ENCODE results near the gene MAGEB17.
A peak's percentile ranks its signal among the peaks of the same experiment; 100 is the strongest.
"Not testable (repeated sequence)": the region's sequence is repeated elsewhere in the genome, so short reads cannot be mapped to it uniquely, and the experiment has no call there.

Gene MAGEB17

GRCh38 chrX:16167181-16167580, at the start of gene MAGEB17:
TSS of gene MAGEB17 (plus strand) at chrX:16167481. CDS start at chrX:16170383, 2,902 bp downstream.
- DNase-seq: no peak

GRCh38 chrX:16119353-16120220, 47.7 kb upstream of the MAGEB17 start:
- DNase-seq: no peak

- DNase-seq: no peak
These were observed 46.9 kb upstream of the MAGEB17 start for GRCh38 chrX:16120431-16120830.

- peak; percentile 36 to 49 for DNase-seq
These were observed 44.0 kb upstream of the MAGEB17 start, which contains the start of gene GRPR for GRCh38 chrX:16123222-16123786. TSS of gene GRPR (plus strand) at chrX:16123565. CDS start at chrX:16123954, 389 bp downstream.

- no peak for DNase-seq
These were observed 43.1 kb upstream of the MAGEB17 start for GRCh38 chrX:16124201-16124600.

- DNase-seq: no peak
These were observed 41.6 kb upstream of the MAGEB17 start for GRCh38 chrX:16125520-16126149.

GRCh38 chrX:16130707-16131106, 36.6 kb upstream of the MAGEB17 start:
- DNase-seq: no peak

- no peak for DNase-seq
These were observed 32.3 kb upstream of the MAGEB17 start for GRCh38 chrX:16134936-16135335.

GRCh38 chrX:16136080-16136479, 31.2 kb upstream of the MAGEB17 start:
- DNase-seq: no peak

GRCh38 chrX:16137416-16138107, 29.7 kb upstream of the MAGEB17 start:
- no peak for DNase-seq

GRCh38 chrX:16138108-16138427, 29.2 kb upstream of the MAGEB17 start:
- no peak for DNase-seq

- no peak for DNase-seq
These were observed 26.8 kb upstream of the MAGEB17 start for GRCh38 chrX:16140448-16140847.

GRCh38 chrX:16140983-16141382, 26.3 kb upstream of the MAGEB17 start:
- no peak for DNase-seq

GRCh38 chrX:16141422-16142245, 25.6 kb upstream of the MAGEB17 start:
- no peak for DNase-seq

GRCh38 chrX:16142246-16142558, 25.1 kb upstream of the MAGEB17 start:
- DNase-seq: no peak

- no peak for DNase-seq
These were observed 23.3 kb upstream of the MAGEB17 start for GRCh38 chrX:16143968-16144367.

- DNase-seq: no peak
These were observed 22.9 kb upstream of the MAGEB17 start for GRCh38 chrX:16144420-16144819.

GRCh38 chrX:16145093-16145492, 22.2 kb upstream of the MAGEB17 start:
- not testable (repeated sequence) for DNase-seq

- no peak for DNase-seq
These were observed 21.6 kb upstream of the MAGEB17 start for GRCh38 chrX:16145656-16146055.

- no peak for DNase-seq
These were observed 18.4 kb upstream of the MAGEB17 start for GRCh38 chrX:16148896-16149295.

- DNase-seq: no peak
These were observed 11.6 kb upstream of the MAGEB17 start for GRCh38 chrX:16155581-16156096.

GRCh38 chrX:16156692-16157331, 10.5 kb upstream of the MAGEB17 start:
- DNase-seq: no peak

Data from activated CD4-positive, alpha-beta T cell treated with anti-CD3 and anti-CD28 coated beads for 4 hours (primary cell).